HFF-Myc (cell line): Measurements from ENCODE around the gene NUP210L.

Experiments used
- DNase-seq: peaks from one replicate; pipeline ENCODE4 v3.0.0-alpha.2; 2011; ENCODE audit warnings: low read depth; ENCODE audit errors: extremely low read depth
- H3K4me3 ChIP-seq: replicated peaks from 2 replicates; pipeline ENCODE4 v1.5.1; 2011; ENCODE audit warnings: low read depth, mild to moderate bottlenecking, control low read depth, low read length
- TF ChIP-seq, protein P1 (sequence below): IDR thresholded peaks from 2 replicates; pipeline ENCODE4 v1.5.1; 2012; ENCODE audit warnings: mild to moderate bottlenecking, low read depth, low read length, control low read depth; ENCODE audit errors: missing control alignments

Gene NUP210L

DNA sequence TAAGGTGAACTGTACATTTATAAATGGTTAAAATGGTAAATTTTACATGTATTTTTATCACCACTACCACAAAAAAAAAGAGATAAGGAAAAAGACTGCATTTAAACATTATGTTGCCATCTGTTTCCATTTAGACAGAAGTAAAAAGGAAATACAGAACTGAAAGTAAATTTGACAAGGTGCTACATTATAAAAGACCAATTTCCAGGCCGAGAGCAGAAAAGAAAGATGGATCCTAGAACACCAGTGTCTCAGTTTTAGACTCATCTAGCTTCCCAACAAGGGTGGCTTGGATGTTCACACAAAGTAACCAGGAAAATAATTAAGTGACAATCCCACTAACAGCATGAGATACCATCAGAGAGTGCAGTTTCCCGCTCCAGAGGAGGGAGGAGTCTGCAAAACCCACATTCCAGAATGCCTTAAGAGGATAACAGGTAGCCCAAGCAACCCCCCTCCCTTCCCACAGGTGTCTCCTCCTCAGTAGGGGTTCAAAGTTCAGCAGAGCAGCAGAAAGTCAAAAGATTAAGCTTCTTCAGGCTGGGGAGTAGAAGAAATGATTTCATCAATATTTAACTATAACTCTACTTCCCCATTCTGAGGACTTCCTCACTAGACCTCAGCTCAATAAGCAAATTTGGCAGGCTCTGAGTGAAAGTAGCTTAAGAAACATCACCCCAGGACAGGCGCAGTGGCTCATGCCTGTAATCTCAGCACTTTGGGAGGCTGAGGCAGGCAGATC is 25.2 kb upstream of the NUP210L start:
- H3K4me3 ChIP-seq = peak overlapping the region; percentile 84
- no peak for DNase-seq
- TF ChIP-seq, protein P1, sequence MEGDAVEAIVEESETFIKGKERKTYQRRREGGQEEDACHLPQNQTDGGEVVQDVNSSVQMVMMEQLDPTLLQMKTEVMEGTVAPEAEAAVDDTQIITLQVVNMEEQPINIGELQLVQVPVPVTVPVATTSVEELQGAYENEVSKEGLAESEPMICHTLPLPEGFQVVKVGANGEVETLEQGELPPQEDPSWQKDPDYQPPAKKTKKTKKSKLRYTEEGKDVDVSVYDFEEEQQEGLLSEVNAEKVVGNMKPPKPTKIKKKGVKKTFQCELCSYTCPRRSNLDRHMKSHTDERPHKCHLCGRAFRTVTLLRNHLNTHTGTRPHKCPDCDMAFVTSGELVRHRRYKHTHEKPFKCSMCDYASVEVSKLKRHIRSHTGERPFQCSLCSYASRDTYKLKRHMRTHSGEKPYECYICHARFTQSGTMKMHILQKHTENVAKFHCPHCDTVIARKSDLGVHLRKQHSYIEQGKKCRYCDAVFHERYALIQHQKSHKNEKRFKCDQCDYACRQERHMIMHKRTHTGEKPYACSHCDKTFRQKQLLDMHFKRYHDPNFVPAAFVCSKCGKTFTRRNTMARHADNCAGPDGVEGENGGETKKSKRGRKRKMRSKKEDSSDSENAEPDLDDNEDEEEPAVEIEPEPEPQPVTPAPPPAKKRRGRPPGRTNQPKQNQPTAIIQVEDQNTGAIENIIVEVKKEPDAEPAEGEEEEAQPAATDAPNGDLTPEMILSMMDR = no peak

DNA sequence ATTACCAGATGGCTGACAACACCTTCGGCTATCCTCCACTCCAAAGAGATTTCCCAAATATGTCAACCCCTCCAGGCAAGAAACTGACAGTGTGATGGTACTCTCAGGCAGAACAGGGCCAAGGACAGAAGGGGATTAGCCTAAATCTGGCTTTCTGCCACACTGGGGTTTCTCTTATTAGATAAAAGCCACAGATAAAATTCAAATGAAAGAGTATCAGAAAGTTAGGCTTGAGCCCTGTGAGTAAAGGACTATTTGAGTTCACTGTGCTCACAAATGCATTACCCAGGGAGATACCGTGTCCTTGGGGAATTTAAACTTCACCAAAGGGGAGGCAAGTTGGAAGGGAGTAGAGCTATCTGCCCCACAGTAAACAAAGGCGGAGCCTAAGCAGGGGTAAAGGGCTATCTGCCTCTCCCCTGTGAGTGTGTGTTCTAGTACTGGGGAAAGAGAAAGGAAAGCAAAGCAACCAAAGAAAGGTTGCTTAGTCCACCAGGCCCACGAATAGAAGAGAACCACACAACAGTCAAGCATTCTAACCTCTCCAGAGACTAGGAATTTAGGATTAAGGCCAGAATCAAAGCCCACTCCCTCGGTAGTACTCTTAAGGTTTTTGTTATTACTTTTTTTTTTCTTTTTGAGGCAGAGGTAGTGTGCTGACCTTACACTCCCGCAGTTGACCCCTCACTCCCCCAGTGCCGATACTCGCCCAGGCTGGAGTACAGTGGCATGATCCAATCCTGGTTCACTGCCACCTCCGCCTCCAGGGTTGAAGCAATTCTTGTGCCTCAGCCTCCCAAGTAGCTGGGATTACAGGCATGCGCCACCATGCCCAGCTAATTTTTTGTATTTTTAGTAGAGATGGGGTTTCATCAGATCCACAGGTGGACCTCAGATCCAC is 24.3 kb upstream of the NUP210L start:
- TF ChIP-seq, protein P1 = no peak
- H3K4me3 ChIP-seq = no peak overlapping the region
- DNase-seq = no peak

DNA sequence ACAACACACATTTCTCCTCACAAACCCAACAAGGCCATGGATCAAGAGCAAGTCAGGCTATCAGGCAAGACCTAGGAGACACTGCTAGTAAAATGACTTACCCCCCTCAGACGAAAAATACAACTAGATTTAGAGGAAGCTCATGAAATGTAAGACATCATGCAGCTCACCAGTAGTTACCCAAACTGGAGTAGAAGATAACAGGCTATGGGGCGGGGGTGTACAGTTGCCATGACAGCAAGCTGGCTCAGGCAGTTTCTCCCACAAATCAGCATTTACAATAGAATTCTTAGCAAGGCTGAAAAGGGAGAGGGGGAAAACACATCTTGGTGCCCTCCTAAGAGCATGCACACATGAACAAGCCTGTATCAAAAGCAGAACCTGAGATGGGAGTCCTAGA is 23.1 kb upstream of the NUP210L start:
- H3K4me3 ChIP-seq = no peak overlapping the region
- TF ChIP-seq, protein P1 = no peak
- no peak for DNase-seq

DNA sequence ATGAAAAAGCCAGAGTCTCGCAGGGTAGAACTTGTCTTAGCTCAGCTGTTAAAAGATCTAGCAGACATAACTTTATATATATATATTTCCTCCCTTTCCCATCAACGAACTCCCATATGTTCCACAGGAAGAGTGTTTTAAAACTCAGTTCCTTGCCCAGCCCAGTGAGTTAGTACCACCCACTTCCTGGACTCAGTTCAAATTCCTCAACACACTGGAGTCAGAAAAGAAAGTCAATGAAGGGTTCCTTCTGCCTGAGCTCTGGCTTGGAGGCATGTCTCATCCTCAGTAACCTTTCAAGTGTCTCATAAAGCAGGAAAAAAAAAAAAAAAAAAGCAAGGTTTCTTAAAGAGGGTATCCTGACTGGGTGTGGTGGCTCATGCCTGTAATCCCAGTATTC is 21.5 kb upstream of the NUP210L start:
- H3K4me3 ChIP-seq = no peak overlapping the region
- TF ChIP-seq, protein P1 = no peak
- peak; percentile 64 for DNase-seq

DNA sequence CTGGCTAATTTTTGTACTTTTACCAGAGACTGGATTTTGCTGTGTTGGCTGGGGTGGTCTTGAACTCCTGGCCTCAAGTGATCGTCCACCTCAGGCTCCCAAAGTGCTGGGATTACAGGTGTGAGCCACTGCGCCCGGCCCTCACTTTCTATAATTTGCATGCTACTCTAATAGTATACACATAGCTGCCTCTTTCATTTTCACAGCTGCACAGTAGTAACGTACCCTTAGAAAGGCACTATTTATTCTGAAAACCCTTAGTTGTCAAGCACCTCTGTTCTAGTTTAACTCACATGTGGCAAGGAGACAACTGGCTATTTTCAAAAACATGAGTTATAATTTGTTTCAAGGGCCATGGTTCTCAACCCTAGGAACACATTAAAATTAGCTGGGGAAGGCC is 19.8 kb upstream of the NUP210L start:
- no peak overlapping the region for H3K4me3 ChIP-seq
- DNase-seq = no peak
- TF ChIP-seq, protein P1 = no peak

DNA sequence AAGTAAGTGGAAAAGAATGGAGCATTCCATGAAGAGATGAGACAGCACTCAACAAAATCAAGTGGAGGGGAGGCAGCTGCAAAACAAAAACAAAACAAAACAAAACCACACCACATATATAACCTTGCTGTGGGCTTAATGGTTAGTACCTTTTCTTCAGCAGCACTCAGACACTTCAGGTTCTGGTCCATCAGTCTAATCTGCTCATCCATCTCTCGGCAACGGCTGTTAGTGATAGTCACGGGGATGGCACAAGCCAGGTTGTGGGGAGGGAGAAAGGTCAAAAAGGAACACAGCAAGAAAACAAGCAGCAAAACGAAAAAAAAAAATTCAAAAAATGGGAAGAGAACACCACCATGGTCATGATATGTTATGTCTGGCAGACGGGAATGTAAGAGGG is 17.0 kb upstream of the NUP210L start:
- no peak overlapping the region for H3K4me3 ChIP-seq
- DNase-seq = no peak
- TF ChIP-seq, protein P1 = no peak
